Fibroblast of mammary gland (primary cell): ENCODE measurements around the gene CLEC2L.

ENCODE experiments used
- DNase-seq: peaks from one replicate; pipeline ENCODE4 v3.0.0-alpha.2; 2010; ENCODE audit warnings: low read depth
- H3K4me3 ChIP-seq: 2 replicates; pipeline ENCODE4 v1.5.1; 2011; ENCODE audit warnings: low read depth, mild to moderate bottlenecking, low read length, moderate library complexity; ENCODE audit not compliant: control insufficient read depth
- CTCF ChIP-seq: conservative IDR thresholded peaks from 2 replicates; pipeline ENCODE4 v1.5.1; 2011; ENCODE audit warnings: low read depth, low read length, inconsistent platforms; ENCODE audit not compliant: control insufficient read depth, insufficient read depth

Gene CLEC2L

GRCh38 chr7:139572704-139573385 is 49.4 kb downstream of the CLEC2L start:
- H3K4me3 ChIP-seq, result no peak overlapping the region
- no peak for DNase-seq
- TF ChIP-seq CTCF, result no peak

- H3K4me3 ChIP-seq, result no peak overlapping the region
- TF ChIP-seq CTCF, result no peak
- DNase-seq, result no peak
Observed at GRCh38 chr7:139573871-139574270, 50.4 kb downstream of the CLEC2L start.

- no peak for DNase-seq
- TF ChIP-seq CTCF, result no peak
- no peak overlapping the region for H3K4me3 ChIP-seq
Observed at GRCh38 chr7:139574618-139575337, 51.3 kb downstream of the CLEC2L start.

- TF ChIP-seq CTCF, result no peak
Observed at GRCh38 chr7:139575338-139575680, 51.8 kb downstream of the CLEC2L start.

GRCh38 chr7:139576179-139576973 is 52.9 kb downstream of the CLEC2L start:
- DNase-seq, result no peak
- no peak overlapping the region for H3K4me3 ChIP-seq
- TF ChIP-seq CTCF, result no peak

More at GRCh38 chr7:139575338-139575680, 51.8 kb downstream of the CLEC2L start:
- DNase-seq, result no peak
- no peak overlapping the region for H3K4me3 ChIP-seq

GRCh38 chr7:139580435-139580834 is 57.0 kb downstream of the CLEC2L start:
- no peak for DNase-seq
- no peak for TF ChIP-seq CTCF
- no peak overlapping the region for H3K4me3 ChIP-seq
